ENCODE results near the gene MRPS9. TPM values are rescaled to one million over a fixed set of nuclear protein-coding genes. Genes with fewer than 3 reads are reported as not detected.

The MRPS9 gene
- total RNA-seq, 1 experiment from 2014 or later, result 68.6 TPM

DNA sequence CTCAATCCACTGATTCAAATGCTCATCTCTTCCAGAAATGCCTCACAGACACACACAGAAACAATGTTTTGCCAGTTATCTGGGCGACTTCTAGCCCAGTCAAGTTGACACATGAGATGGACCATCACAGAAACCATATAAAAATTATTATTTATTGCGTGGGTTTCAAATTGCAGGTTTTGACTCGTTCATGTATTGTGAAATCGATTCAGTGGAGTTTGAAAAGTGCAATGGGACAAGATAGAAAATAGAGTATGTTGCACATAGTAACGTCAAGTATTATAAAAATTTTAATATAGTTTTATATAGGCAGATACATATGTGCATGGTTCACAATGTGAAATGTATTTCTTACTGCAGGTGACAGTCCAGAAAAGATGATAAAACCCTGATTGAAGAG, 100.8 kb downstream of the MRPS9 start:
- Histone ChIP-seq H3K27me3 (replicated peaks; ENCODE audit: control insufficient read depth, insufficient read depth, low read length) (no peaks in the 10 kb centered on the region; the same call in 1 of the 2 replicates), H3K36me3 (ENCODE audit: control insufficient read depth, insufficient read depth, low read length) (no peaks in the 10 kb centered on the region), H3K9me3 (no peaks in the 10 kb centered on the region), H3K4me3 (ENCODE audit: low read depth, low read length) (no peak overlapping the region), H3K4me1 (peaks cover 4% of the 10 kb centered on the region)
- Mint-ChIP-seq H3K27ac (ENCODE audit: unreplicated experiment) (no peak overlapping the region), H3K4me3 (ENCODE audit: unreplicated experiment) (no peak overlapping the region), H3K9me3 (ENCODE audit: unreplicated experiment) (no peaks in the 10 kb centered on the region), H3K4me1 (ENCODE audit: low read depth, unreplicated experiment) (peaks cover 8% of the 10 kb centered on the region), H3K36me3 (ENCODE audit: insufficient read depth, unreplicated experiment) (no peaks in the 10 kb centered on the region), H3K27me3 (ENCODE audit: insufficient read depth, unreplicated experiment) (peaks cover 20% of the 10 kb centered on the region)
- POLR2A ChIA-PET, result no interaction called here
- TF ChIP-seq, protein P1, sequence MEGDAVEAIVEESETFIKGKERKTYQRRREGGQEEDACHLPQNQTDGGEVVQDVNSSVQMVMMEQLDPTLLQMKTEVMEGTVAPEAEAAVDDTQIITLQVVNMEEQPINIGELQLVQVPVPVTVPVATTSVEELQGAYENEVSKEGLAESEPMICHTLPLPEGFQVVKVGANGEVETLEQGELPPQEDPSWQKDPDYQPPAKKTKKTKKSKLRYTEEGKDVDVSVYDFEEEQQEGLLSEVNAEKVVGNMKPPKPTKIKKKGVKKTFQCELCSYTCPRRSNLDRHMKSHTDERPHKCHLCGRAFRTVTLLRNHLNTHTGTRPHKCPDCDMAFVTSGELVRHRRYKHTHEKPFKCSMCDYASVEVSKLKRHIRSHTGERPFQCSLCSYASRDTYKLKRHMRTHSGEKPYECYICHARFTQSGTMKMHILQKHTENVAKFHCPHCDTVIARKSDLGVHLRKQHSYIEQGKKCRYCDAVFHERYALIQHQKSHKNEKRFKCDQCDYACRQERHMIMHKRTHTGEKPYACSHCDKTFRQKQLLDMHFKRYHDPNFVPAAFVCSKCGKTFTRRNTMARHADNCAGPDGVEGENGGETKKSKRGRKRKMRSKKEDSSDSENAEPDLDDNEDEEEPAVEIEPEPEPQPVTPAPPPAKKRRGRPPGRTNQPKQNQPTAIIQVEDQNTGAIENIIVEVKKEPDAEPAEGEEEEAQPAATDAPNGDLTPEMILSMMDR (IDR thresholded peaks at IDR 0.05; ENCODE audit: insufficient read depth in 1 of 2, low read depth in 1 of 2, low read length in 1 of 2, severe bottlenecking in 1 of 2, unreplicated experiment in 1 of 2), result no peak
- CTCF ChIA-PET, result no interaction called here
- intact Hi-C loops (cut with micrococcal nuclease; ENCODE audit: unreplicated experiment), result no loop called here
- no TSS peak for BruUV-seq (replicated peaks)
- DNase-seq, result no peak

DNA sequence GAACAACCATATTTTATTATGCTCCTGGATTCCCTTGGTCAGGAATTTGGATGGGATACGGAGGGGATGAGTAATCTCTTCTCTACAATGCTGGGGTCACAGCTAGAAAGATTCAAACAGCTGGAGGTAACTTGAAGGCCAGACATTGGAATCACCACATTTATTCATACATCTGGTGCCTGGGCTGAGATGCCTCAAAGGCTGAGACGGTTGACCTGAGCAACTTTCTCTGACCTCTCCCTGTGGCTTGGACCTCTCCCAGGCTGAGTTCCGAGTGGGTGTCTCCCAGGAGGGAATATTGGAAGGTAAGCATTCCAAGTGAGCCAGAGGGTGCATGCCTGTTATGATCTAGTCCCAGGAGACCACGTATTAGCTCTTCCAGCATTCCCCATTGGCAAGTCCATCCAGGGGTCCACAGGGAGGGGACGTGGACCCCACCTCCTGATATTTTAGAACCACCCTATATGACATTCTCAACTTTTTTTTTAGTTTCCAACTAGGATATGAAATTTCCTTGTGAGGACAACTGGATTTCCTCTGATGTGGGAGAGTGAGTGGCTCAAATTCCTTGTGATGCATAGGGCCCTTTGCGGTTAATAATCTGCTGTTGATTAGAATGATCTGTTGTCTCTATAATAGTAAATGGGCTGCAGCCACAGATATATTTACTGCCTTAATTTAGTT, 101.8 kb downstream of the MRPS9 start:
- intact Hi-C loops (cut with micrococcal nuclease; ENCODE audit: unreplicated experiment), result no loop called here
- Mint-ChIP-seq H3K9me3 (ENCODE audit: unreplicated experiment) (no peaks in the 10 kb centered on the region), H3K27ac (ENCODE audit: unreplicated experiment) (no peak overlapping the region), H3K4me1 (ENCODE audit: low read depth, unreplicated experiment) (peaks cover 8% of the 10 kb centered on the region), H3K4me3 (ENCODE audit: unreplicated experiment) (no peak overlapping the region), H3K36me3 (ENCODE audit: insufficient read depth, unreplicated experiment) (no peaks in the 10 kb centered on the region), H3K27me3 (ENCODE audit: insufficient read depth, unreplicated experiment) (peaks cover 23% of the 10 kb centered on the region)
- Histone ChIP-seq H3K4me3 (ENCODE audit: low read depth, low read length) (no peak overlapping the region), H3K9me3 (no peaks in the 10 kb centered on the region), H3K27me3 (replicated peaks; ENCODE audit: control insufficient read depth, insufficient read depth, low read length) (peaks cover 2% of the 10 kb centered on the region), H3K4me1 (peaks cover 5% of the 10 kb centered on the region), H3K36me3 (ENCODE audit: control insufficient read depth, insufficient read depth, low read length) (no peaks in the 10 kb centered on the region)
- TF ChIP-seq, protein P1 (IDR thresholded peaks at IDR 0.05; ENCODE audit: insufficient read depth in 1 of 2, low read depth in 1 of 2, low read length in 1 of 2, severe bottlenecking in 1 of 2, unreplicated experiment in 1 of 2), result no peak
- POLR2A ChIA-PET, result interaction anchor here (0.7 kb wide), 1 partner anchor 357 kb away, joined by 3 read pairs; no protein-coding TSS in a partner anchor
- no peak for DNase-seq
- CTCF ChIA-PET, result no interaction called here
- BruUV-seq (replicated peaks), result no TSS peak

- TF ChIP-seq, protein P1 (IDR thresholded peaks at IDR 0.05; ENCODE audit: insufficient read depth in 1 of 2, low read depth in 1 of 2, low read length in 1 of 2, severe bottlenecking in 1 of 2, unreplicated experiment in 1 of 2), result no peak
- ChIA-PET POLR2A (no interaction called here), CTCF (no interaction called here)
- Mint-ChIP-seq H3K27ac (ENCODE audit: unreplicated experiment) (no peak overlapping the region), H3K9me3 (ENCODE audit: unreplicated experiment) (no peaks in the 10 kb centered on the region), H3K27me3 (ENCODE audit: insufficient read depth, unreplicated experiment) (peaks cover 25% of the 10 kb centered on the region), H3K4me1 (ENCODE audit: low read depth, unreplicated experiment) (peaks cover 8% of the 10 kb centered on the region), H3K4me3 (ENCODE audit: unreplicated experiment) (no peak overlapping the region), H3K36me3 (ENCODE audit: insufficient read depth, unreplicated experiment) (no peaks in the 10 kb centered on the region)
- DNase-seq, result no peak
- H3K9me3 ChIP-seq, result no peaks in the 10 kb centered on the region
- no TSS peak for BruUV-seq (replicated peaks)
- intact Hi-C loops (cut with micrococcal nuclease; ENCODE audit: unreplicated experiment), result no loop called here
- H3K36me3 ChIP-seq (ENCODE audit: control insufficient read depth, insufficient read depth, low read length), result no peaks in the 10 kb centered on the region
- H3K4me3 ChIP-seq (ENCODE audit: low read depth, low read length), result no peak overlapping the region
- peaks cover 5% of the 10 kb centered on the region for H3K4me1 ChIP-seq
- peaks cover 2% of the 10 kb centered on the region for H3K27me3 ChIP-seq (replicated peaks; ENCODE audit: control insufficient read depth, insufficient read depth, low read length)
Measured at GRCh38 chr2:105140240-105140568, 102.3 kb downstream of the MRPS9 start.
